GM12874 (cell line): ENCODE data around the gene TPRG1.

Experiments
- CTCF ChIP-seq: IDR thresholded peaks from 2 replicates; pipeline ENCODE4 v1.5.1; 2011; ENCODE audit warnings: low read depth, mild to moderate bottlenecking, control low read depth, low read length, moderate library complexity; ENCODE audit not compliant: insufficient read depth

Gene TPRG1

GRCh38 chr3:189204937-189205336, 33.2 kb downstream of the TPRG1 start:
- no peak for TF ChIP-seq CTCF

- no peak for TF ChIP-seq CTCF
These were observed 38.5 kb downstream of the TPRG1 start for GRCh38 chr3:189210251-189210770.

GRCh38 chr3:189212681-189213080, 40.9 kb downstream of the TPRG1 start:
- TF ChIP-seq CTCF: no peak

- no peak for TF ChIP-seq CTCF
These were observed 42.9 kb downstream of the TPRG1 start for GRCh38 chr3:189214651-189215050.

GRCh38 chr3:189222927-189223636, 51.3 kb downstream of the TPRG1 start:
- TF ChIP-seq CTCF: no peak

- no peak for TF ChIP-seq CTCF
These were observed 53.7 kb downstream of the TPRG1 start for GRCh38 chr3:189225431-189225830.

- no peak for TF ChIP-seq CTCF
These were observed 55.5 kb downstream of the TPRG1 start for GRCh38 chr3:189227249-189227648.
